Neuronal stem cell (in vitro differentiated cells): ENCODE data around the gene SRSF11.

Experiments
- DNase-seq: peaks from one replicate; pipeline ENCODE4 v3.0.0-alpha.2; 2013; ENCODE audit warnings: low spot score
- H2AFZ ChIP-seq: one replicate; pipeline ENCODE4 v1.6.1; 2013; ENCODE audit warnings: mild to moderate bottlenecking, low read length, inconsistent platforms
- H2AK5ac ChIP-seq: 2 replicates; pipeline ENCODE4 v1.6.1; 2013; ENCODE audit warnings: low read depth, mild to moderate bottlenecking, inconsistent platforms, low read length, moderate library complexity, mixed read lengths
- H2BK120ac ChIP-seq: 2 replicates; pipeline ENCODE4 v1.6.1; 2013; ENCODE audit warnings: low read depth, mild to moderate bottlenecking, inconsistent platforms, low read length, moderate library complexity, mixed read lengths
- H2BK12ac ChIP-seq: one replicate; pipeline ENCODE4 v1.6.1; 2013; ENCODE audit warnings: low read length, inconsistent platforms
- H2BK15ac ChIP-seq: 2 replicates; pipeline ENCODE4 v1.6.1; 2013; ENCODE audit warnings: mild to moderate bottlenecking, low read length, inconsistent platforms, mixed read lengths
- H2BK5ac ChIP-seq: one replicate; pipeline ENCODE4 v1.6.1; 2013; ENCODE audit warnings: inconsistent platforms, mild to moderate bottlenecking, low read length, moderate library complexity
- H3K14ac ChIP-seq: one replicate; pipeline ENCODE4 v1.6.1; 2013; ENCODE audit warnings: low read length, inconsistent platforms
- H3K18ac ChIP-seq: 2 replicates; pipeline ENCODE4 v1.6.1; 2013; ENCODE audit warnings: low read length, inconsistent platforms
- H3K23ac ChIP-seq: 2 replicates; pipeline ENCODE4 v1.6.1; 2013; ENCODE audit warnings: low read depth, mild to moderate bottlenecking, mixed read lengths, low read length, inconsistent platforms; ENCODE audit not compliant: poor library complexity
- H3K27ac ChIP-seq: replicated peaks from 3 replicates; pipeline ENCODE4 v1.5.1; 2013; ENCODE audit warnings: low read length, inconsistent platforms
- H3K27me3 ChIP-seq, 3 experiments: 2 replicates each; pipeline ENCODE4 v1.6.1; 2013; ENCODE audit warnings: low read length in 3 of 3, mild to moderate bottlenecking in 2 of 3, inconsistent platforms in 1 of 3, low read depth in 1 of 3, mixed read lengths in 1 of 3, moderate library complexity in 1 of 3; ENCODE audit not compliant: control insufficient read depth in 3 of 3, insufficient read depth in 3 of 3
- H3K36me3 ChIP-seq, 2 donors: replicated peaks in 1 of 2; 2 replicates each; pipeline ENCODE4 v1.6.1; 2013; ENCODE audit warnings: low read length in 2 of 2; ENCODE audit not compliant: control insufficient read depth in 2 of 2, insufficient read depth in 2 of 2
- H3K4ac ChIP-seq: 2 replicates; pipeline ENCODE4 v1.6.1; 2013; ENCODE audit warnings: inconsistent platforms, mild to moderate bottlenecking, low read length, moderate library complexity
- H3K4me1 ChIP-seq, 2 donors: 1 replicate in 1 of 2; 2 replicates in 1 of 2; pipeline ENCODE4 v1.6.1; 2013; ENCODE audit warnings: low read length in 2 of 2, low read depth in 1 of 2; ENCODE audit not compliant: control insufficient read depth in 2 of 2, insufficient read depth in 1 of 2
- H3K4me2 ChIP-seq: one replicate; pipeline ENCODE4 v1.6.1; 2013; ENCODE audit warnings: mild to moderate bottlenecking, low read length, inconsistent platforms; ENCODE audit not compliant: insufficient read depth, poor library complexity, severe bottlenecking
- H3K4me3 ChIP-seq, 2 donors: 2 replicates each; pipeline ENCODE4 v1.5.1; 2013; ENCODE audit warnings: low read length in 2 of 2, mild to moderate bottlenecking in 2 of 2, inconsistent platforms in 1 of 2, moderate library complexity in 1 of 2
- H3K79me1 ChIP-seq: one replicate; pipeline ENCODE4 v1.6.1; 2013; ENCODE audit warnings: low read depth, mild to moderate bottlenecking, inconsistent platforms, low read length, moderate library complexity
- H3K9ac ChIP-seq: one replicate; pipeline ENCODE4 v1.6.1; 2013; ENCODE audit warnings: mild to moderate bottlenecking, low read depth, low read length, inconsistent platforms; ENCODE audit not compliant: poor library complexity
- H3K9me3 ChIP-seq, 2 donors: replicated peaks in 1 of 2; 2 replicates each; pipeline versions ENCODE3 to v1.6.1; 2013; ENCODE audit warnings: low read length in 2 of 2, mild to moderate bottlenecking in 2 of 2, inconsistent platforms in 1 of 2, low read depth in 1 of 2, mixed read lengths in 1 of 2, moderate library complexity in 1 of 2; ENCODE audit not compliant: control insufficient read depth in 2 of 2, insufficient read depth in 1 of 2
- H4K8ac ChIP-seq: one replicate; pipeline ENCODE4 v1.6.1; 2013; ENCODE audit warnings: low read depth, mild to moderate bottlenecking, inconsistent platforms, low read length, moderate library complexity
- H4K91ac ChIP-seq: one replicate; pipeline ENCODE4 v1.6.1; 2013; ENCODE audit warnings: low read length, low read depth, mild to moderate bottlenecking, inconsistent platforms; ENCODE audit not compliant: poor library complexity
- WGBS, 2 donors: extraction: QIAGEN DNeasy Blood & Tissue Kit; methylation state at CpG; one replicate each; pipeline ENCODE4 v1.1.7; 2013; ENCODE audit warnings: missing lambda C conversion rate in 2 of 2, mixed read lengths in 1 of 2; ENCODE audit not compliant: insufficient read length in 2 of 2, insufficient replicate concordance in 1 of 2; ENCODE audit errors: extremely low coverage in 2 of 2; 5-methylcytosine and 5-hydroxymethylcytosine counted together

Gene SRSF11

GRCh38 chr1:70290218-70290617 is 69.0 kb downstream of the SRSF11 start:
- no peaks in the 10 kb centered on the region for H3K27me3 ChIP-seq
- DNase-seq: no peak
- no peak overlapping the region for H3K14ac ChIP-seq
- H3K27ac ChIP-seq: no peak overlapping the region
- H3K23ac ChIP-seq: no peak overlapping the region
- H2BK120ac ChIP-seq: no peak overlapping the region
- no peak overlapping the region for H2BK15ac ChIP-seq
- no peaks in the 10 kb centered on the region for H3K79me1 ChIP-seq
- peaks cover 4 to 80% of the 10 kb centered on the region in 2 donors for H3K36me3 ChIP-seq
- H2AK5ac ChIP-seq: no peak overlapping the region
- no peak overlapping the region for H2BK12ac ChIP-seq
- H3K9me3 ChIP-seq: no peaks in the 10 kb centered on the region
- H3K9ac ChIP-seq: no peak overlapping the region
- no peak overlapping the region for H3K18ac ChIP-seq
- no peak overlapping the region for H4K91ac ChIP-seq
- H3K4ac ChIP-seq: no peak overlapping the region
- no peaks in the 10 kb centered on the region for H3K4me1 ChIP-seq
- no peak overlapping the region for H2BK5ac ChIP-seq
- no peak overlapping the region for H2AFZ ChIP-seq
- WGBS, 2 donors: no CpG with 5 or more reads among the region's 1 CpG
- H3K4me3 ChIP-seq: no peak overlapping the region
- no peak overlapping the region for H4K8ac ChIP-seq
- H3K4me2 ChIP-seq: no peak overlapping the region

GRCh38 chr1:70293186-70293843 is 72.1 kb downstream of the SRSF11 start:
- Histone ChIP-seq H3K4me3 (no peak overlapping the region), H4K91ac (no peak overlapping the region), H2BK5ac (no peak overlapping the region), H3K9ac (no peak overlapping the region), H2BK120ac (no peak overlapping the region), H3K79me1 (no peaks in the 10 kb centered on the region), H3K23ac (no peak overlapping the region), H3K4me1 (peaks cover 0 to 3% of the 10 kb centered on the region in 2 donors), H2BK12ac (no peak overlapping the region), H4K8ac (no peak overlapping the region), H3K27me3 (no peaks in the 10 kb centered on the region), H2AK5ac (no peak overlapping the region), H2BK15ac (no peak overlapping the region), H3K36me3 (peaks cover 4 to 89% of the 10 kb centered on the region in 2 donors), H2AFZ (no peak overlapping the region), H3K9me3 (no peaks in the 10 kb centered on the region), H3K27ac (no peak overlapping the region), H3K4me2 (no peak overlapping the region), H3K4ac (no peak overlapping the region), H3K14ac (no peak overlapping the region), H3K18ac (no peak overlapping the region)
- DNase-seq: no peak

GRCh38 chr1:70295749-70296148 is 74.6 kb downstream of the SRSF11 start:
- Histone ChIP-seq H3K9ac (no peak overlapping the region), H3K4ac (no peak overlapping the region), H2AFZ (no peak overlapping the region), H3K36me3 (peaks cover 7 to 92% of the 10 kb centered on the region in 2 donors), H3K27me3 (no peaks in the 10 kb centered on the region), H4K8ac (no peak overlapping the region), H2BK12ac (no peak overlapping the region), H2AK5ac (no peak overlapping the region), H3K18ac (no peak overlapping the region), H3K4me3 (no peak overlapping the region), H3K4me2 (no peak overlapping the region), H3K79me1 (no peaks in the 10 kb centered on the region), H2BK5ac (no peak overlapping the region), H3K9me3 (no peaks in the 10 kb centered on the region), H3K14ac (no peak overlapping the region), H2BK120ac (no peak overlapping the region), H3K4me1 (peaks cover 0 to 3% of the 10 kb centered on the region in 2 donors), H4K91ac (no peak overlapping the region), H2BK15ac (no peak overlapping the region), H3K23ac (no peak overlapping the region), H3K27ac (no peak overlapping the region)
- no peak for DNase-seq
- WGBS, 2 donors: no CpG with 5 or more reads among the region's 4 CpGs

GRCh38 chr1:70299472-70299871 is 78.3 kb downstream of the SRSF11 start:
- H2AK5ac ChIP-seq: no peak overlapping the region
- H3K4me1 ChIP-seq: peaks cover 0 to 3% of the 10 kb centered on the region in 2 donors
- H3K4me3 ChIP-seq: no peak overlapping the region
- H3K9me3 ChIP-seq: no peaks in the 10 kb centered on the region
- no peak overlapping the region for H3K18ac ChIP-seq
- no peak overlapping the region for H3K4ac ChIP-seq
- no peak overlapping the region for H3K4me2 ChIP-seq
- H3K27ac ChIP-seq: no peak overlapping the region
- H2BK5ac ChIP-seq: no peak overlapping the region
- no peak overlapping the region for H3K9ac ChIP-seq
- H3K27me3 ChIP-seq: no peaks in the 10 kb centered on the region
- no peak for DNase-seq
- no peak overlapping the region for H2BK15ac ChIP-seq
- H3K14ac ChIP-seq: no peak overlapping the region
- H2BK12ac ChIP-seq: no peak overlapping the region
- no peaks in the 10 kb centered on the region for H3K79me1 ChIP-seq
- peaks cover 3 to 78% of the 10 kb centered on the region in 2 donors for H3K36me3 ChIP-seq
- H4K91ac ChIP-seq: no peak overlapping the region
- no peak overlapping the region for H3K23ac ChIP-seq
- H2AFZ ChIP-seq: no peak overlapping the region
- no peak overlapping the region for H2BK120ac ChIP-seq
- H4K8ac ChIP-seq: no peak overlapping the region
